GM12878 (cell line): ENCODE data around the gene SH3GL3. TPM values are rescaled to one million over a fixed set of nuclear protein-coding genes. Genes with fewer than 3 reads are reported as not detected.

ENCODE experiments used
- ATAC-seq: fragments of 200-7000 bp; cut with Tn5 transposase; 3 replicates; pipeline ENCODE4 v1.9.1; 2020; ENCODE audit warnings: mild to moderate bottlenecking, moderate library complexity
- BruUV-seq: library from RNA; stranded (reverse); fragments of 400-500 nt; replicated peaks from 2 replicates; lab custom pipeline; 2021; lab: Mats Ljungman, UMichigan
- CTCF ChIA-PET: fragments of 300-600 bp; sonication (Branson Sonifier 250); formaldehyde crosslinking; extraction: SDS; loops from one replicate; lab custom pipeline; 2021; ENCODE audit warnings: inconsistent platforms; lab: Yijun Ruan, JAX
- POLR2A ChIA-PET: fragments of 350-600 bp; formaldehyde crosslinking; extraction: SDS; loops from one replicate; lab custom pipeline; 2021; ENCODE audit warnings: inconsistent platforms; lab: Charles Lee
- RAD21 ChIA-PET: fragments of 300-600 bp; sonication (Branson Sonifier 250); formaldehyde crosslinking; loops from one replicate; lab custom pipeline; 2023; ENCODE audit warnings: antibody characterized with exemption; ENCODE audit not compliant: unreplicated experiment; lab: Charles Lee
- SMC1A ChIA-PET: fragments of 300-600 bp; sonication (Branson Sonifier 250); formaldehyde crosslinking; loops from one replicate; lab custom pipeline; 2023; ENCODE audit not compliant: unreplicated experiment, uncharacterized antibody; lab: Charles Lee
- DNase-seq: peaks from one replicate; pipeline ENCODE4 v3.0.0-alpha.2; 2011; ENCODE audit warnings: low read depth, low spot score
- FAIRE-seq: peaks from 3 replicates; lab custom pipeline; 2011; peaks lifted over from hg19 to GRCh38; lab: Jason Lieb, UNC
- H2AFZ ChIP-seq: 2 replicates; pipeline ENCODE4 v1.6.0; 2011; ENCODE audit warnings: low read depth, low read length, control low read depth; ENCODE audit not compliant: control insufficient read depth
- H3K27ac ChIP-seq: 2 replicates; pipeline ENCODE4 v1.5.1; 2011; ENCODE audit warnings: control low read depth; ENCODE audit not compliant: control insufficient read depth, insufficient read depth
- H3K27me3 ChIP-seq, 2 experiments: replicated peaks in 1 of 2; 2 replicates each; pipeline versions ENCODE4 v1.6.0 to v1.6.1; 2011; ENCODE audit warnings: low read length in 1 of 2; ENCODE audit not compliant: control insufficient read depth in 2 of 2, insufficient read depth in 2 of 2
- H3K36me3 ChIP-seq, 2 experiments: 2 replicates each; pipeline ENCODE4 v1.5.1; 2011; ENCODE audit warnings: low read length in 1 of 2; ENCODE audit not compliant: control insufficient read depth in 2 of 2, insufficient read depth in 2 of 2
- H3K4me1 ChIP-seq: 2 replicates; pipeline ENCODE4 v1.6.1; 2011; ENCODE audit warnings: mild to moderate bottlenecking, low read length, moderate library complexity, mixed read lengths; ENCODE audit not compliant: control insufficient read depth, insufficient read depth
- H3K4me2 ChIP-seq: 2 replicates; pipeline ENCODE4 v1.6.0; 2011; ENCODE audit warnings: control low read depth; ENCODE audit not compliant: control insufficient read depth, insufficient read depth
- H3K4me3 ChIP-seq: fragments of 200-600 bp; sonication (generic); 2 replicates; pipeline ENCODE4 v1.5.1; 2016
- H3K79me2 ChIP-seq: 2 replicates; pipeline ENCODE4 v1.6.0; 2011; ENCODE audit warnings: low read length; ENCODE audit not compliant: control insufficient read depth, insufficient read depth
- H3K9ac ChIP-seq: 2 replicates; pipeline ENCODE4 v1.8.0; 2011; ENCODE audit warnings: low read length, control low read depth, mixed read lengths; ENCODE audit not compliant: control insufficient read depth, insufficient read depth
- H3K9me3 ChIP-seq: replicated peaks from 3 replicates; pipeline ENCODE4 v1.5.1; 2011; ENCODE audit warnings: mild to moderate bottlenecking, low read length; ENCODE audit not compliant: control insufficient read depth, insufficient read depth
- H4K20me1 ChIP-seq: 2 replicates; pipeline ENCODE4 v1.6.0; 2011; ENCODE audit not compliant: control insufficient read depth, insufficient read depth
- BCL11A ChIP-seq: IDR thresholded peaks from 2 replicates; pipeline ENCODE4 v1.6.1; 2011; ENCODE audit warnings: low read depth, low read length
- CREM ChIP-seq: IDR thresholded peaks from 2 replicates; pipeline ENCODE4 v1.6.1; 2014; ENCODE audit warnings: antibody characterized with exemption, low read depth
- ELK1 ChIP-seq: IDR thresholded peaks from 2 replicates; pipeline ENCODE4 v1.6.1; 2012; ENCODE audit warnings: low read depth, low read length, improper control_type of control experiment
- FOXM1 ChIP-seq: IDR thresholded peaks from 2 replicates; pipeline ENCODE4 v1.6.1; 2012; ENCODE audit warnings: low read depth, mild to moderate bottlenecking, inconsistent platforms, low read length, moderate library complexity
- HDAC6 ChIP-seq: fragments of 200-600 bp; sonication (generic); IDR thresholded peaks from one replicate; pipeline ENCODE4 v1.8.0; 2017; ENCODE audit warnings: antibody characterized with exemption; ENCODE audit not compliant: unreplicated experiment
- NFIC ChIP-seq: IDR thresholded peaks from 2 replicates; pipeline ENCODE4 v1.6.1; 2012; ENCODE audit warnings: low read depth, mild to moderate bottlenecking, inconsistent platforms, low read length, moderate library complexity
- SMC3 ChIP-seq: IDR thresholded peaks from 2 replicates; pipeline ENCODE4 v1.6.1; 2011; ENCODE audit warnings: low read length, improper control_type of control experiment, borderline replicate concordance
- YBX1 ChIP-seq: fragments of 450-650 bp; IDR thresholded peaks from 2 replicates; pipeline ENCODE4 v1.6.1; 2016; ENCODE audit warnings: antibody characterized with exemption
- WGBS: methylation state at CpG from one replicate; pipeline ENCODE4 v1.1.6; 2016; ENCODE audit warnings: low lambda C conversion rate; ENCODE audit not compliant: insufficient replicate concordance, insufficient coverage; ENCODE audit errors: missing lambda C conversion rate; 5-methylcytosine and 5-hydroxymethylcytosine counted together
- in situ Hi-C: fragments of 300-500 bp; cut with MboI; formaldehyde crosslinking; loops from 9 replicates; pipeline ENCODE4 v1.14.3; 2018; ENCODE audit warnings: mixed read lengths
- intact Hi-C: fragments of 100-400 bp; cut with micrococcal nuclease; formaldehyde crosslinking; loops from one replicate; pipeline ENCODE4 v1.14.2; 2022; ENCODE audit not compliant: unreplicated experiment
- polyA plus RNA-seq, 11 experiments: library from polyadenylated mRNA; depleted of rRNA in 4 of 11; unstranded in 6 of 11; stranded (reverse) in 5 of 11; fragments of >200 nt; fragmentation: Nextera tagmentation in 4 of 11; fragmentation: Illumina TruSeq in 1 of 11; extraction: Ambion mirVana in 4 of 11; extraction: Trizol in 1 of 11; gene quantifications; 1 replicate in 1 of 11; 2 replicates in 10 of 11; pipeline versions ENCODE4 v1.2.1 to v1.2.3, GENCODE V29; 2011 to 2016; ENCODE audit warnings: inconsistent platforms in 2 of 11, missing spikeins in 2 of 11, low read depth in 1 of 11
- total RNA-seq, 4 experiments: library from RNA; depleted of rRNA in 3 of 4; stranded (reverse); fragments of >200 nt in 3 of 4; fragmentation: Illumina TruSeq in 1 of 4; extraction: Trizol in 1 of 4; gene quantifications; 2 replicates each; pipeline versions ENCODE4 v1.2.1 to v1.2.3, GENCODE V29; 2013 to 2021
- TF ChIP-seq, protein P1 (sequence below): IDR thresholded peaks from 2 replicates; pipeline ENCODE4 v1.6.1; 2011; ENCODE audit warnings: borderline replicate concordance, low read depth, mild to moderate bottlenecking, moderate library complexity, low read length; ENCODE audit not compliant: insufficient read depth, poor library complexity, severe bottlenecking
- TF ChIP-seq, protein P2 (sequence below): fragments of 450-650 bp; IDR thresholded peaks from 2 replicates; pipeline ENCODE4 v1.6.1; 2016; ENCODE audit warnings: mild to moderate bottlenecking
- TF ChIP-seq, protein P3 (sequence below): fragments of 450-650 bp; IDR thresholded peaks from 2 replicates; pipeline ENCODE4 v1.6.1; 2017; ENCODE audit warnings: antibody characterized with exemption, mild to moderate bottlenecking, moderate library complexity
- TF ChIP-seq, protein P4 (sequence below): fragments of 450-650 bp; IDR thresholded peaks from 2 replicates; pipeline ENCODE4 v1.6.1; 2016; ENCODE audit warnings: mild to moderate bottlenecking, moderate library complexity, borderline replicate concordance

Gene SH3GL3
- total and polyA plus RNA-seq, 10 of the 15 experiments (the other 5 are each of a cell fraction or from before 2014, with no cell fraction given): not detected

DNA sequence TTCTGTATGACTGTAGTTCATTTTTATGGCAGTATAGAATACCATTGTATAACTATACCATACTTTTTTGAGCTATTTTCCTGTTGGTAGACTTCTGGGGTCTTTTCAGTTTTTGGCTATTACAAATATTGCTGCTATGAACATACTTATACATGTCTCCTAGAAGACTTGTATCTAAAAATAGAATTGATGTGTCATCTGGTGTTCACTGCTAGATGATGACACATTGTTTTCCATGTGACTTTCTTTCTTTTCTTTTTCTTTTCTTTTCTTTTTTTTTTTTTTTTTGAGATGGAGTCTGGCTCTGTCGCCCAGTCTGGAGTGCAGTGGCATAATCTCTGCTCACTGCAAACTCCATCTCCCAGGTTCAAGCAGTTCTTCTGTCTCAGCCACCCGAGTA is 69.8 kb downstream of the SH3GL3 start:
- TF ChIP-seq FOXM1: no peak
- TF ChIP-seq YBX1: no peak
- TF ChIP-seq BCL11A: no peak
- TF ChIP-seq ELK1: no peak
- TF ChIP-seq HDAC6: no peak
- no peak for TF ChIP-seq NFIC
- TF ChIP-seq CREM: no peak
- TF ChIP-seq, protein P1, sequence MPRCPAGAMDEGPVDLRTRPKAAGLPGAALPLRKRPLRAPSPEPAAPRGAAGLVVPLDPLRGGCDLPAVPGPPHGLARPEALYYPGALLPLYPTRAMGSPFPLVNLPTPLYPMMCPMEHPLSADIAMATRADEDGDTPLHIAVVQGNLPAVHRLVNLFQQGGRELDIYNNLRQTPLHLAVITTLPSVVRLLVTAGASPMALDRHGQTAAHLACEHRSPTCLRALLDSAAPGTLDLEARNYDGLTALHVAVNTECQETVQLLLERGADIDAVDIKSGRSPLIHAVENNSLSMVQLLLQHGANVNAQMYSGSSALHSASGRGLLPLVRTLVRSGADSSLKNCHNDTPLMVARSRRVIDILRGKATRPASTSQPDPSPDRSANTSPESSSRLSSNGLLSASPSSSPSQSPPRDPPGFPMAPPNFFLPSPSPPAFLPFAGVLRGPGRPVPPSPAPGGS: no peak
- TF ChIP-seq, protein P2, sequence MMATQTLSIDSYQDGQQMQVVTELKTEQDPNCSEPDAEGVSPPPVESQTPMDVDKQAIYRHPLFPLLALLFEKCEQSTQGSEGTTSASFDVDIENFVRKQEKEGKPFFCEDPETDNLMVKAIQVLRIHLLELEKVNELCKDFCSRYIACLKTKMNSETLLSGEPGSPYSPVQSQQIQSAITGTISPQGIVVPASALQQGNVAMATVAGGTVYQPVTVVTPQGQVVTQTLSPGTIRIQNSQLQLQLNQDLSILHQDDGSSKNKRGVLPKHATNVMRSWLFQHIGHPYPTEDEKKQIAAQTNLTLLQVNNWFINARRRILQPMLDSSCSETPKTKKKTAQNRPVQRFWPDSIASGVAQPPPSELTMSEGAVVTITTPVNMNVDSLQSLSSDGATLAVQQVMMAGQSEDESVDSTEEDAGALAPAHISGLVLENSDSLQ: no peak
- TF ChIP-seq, protein P3, sequence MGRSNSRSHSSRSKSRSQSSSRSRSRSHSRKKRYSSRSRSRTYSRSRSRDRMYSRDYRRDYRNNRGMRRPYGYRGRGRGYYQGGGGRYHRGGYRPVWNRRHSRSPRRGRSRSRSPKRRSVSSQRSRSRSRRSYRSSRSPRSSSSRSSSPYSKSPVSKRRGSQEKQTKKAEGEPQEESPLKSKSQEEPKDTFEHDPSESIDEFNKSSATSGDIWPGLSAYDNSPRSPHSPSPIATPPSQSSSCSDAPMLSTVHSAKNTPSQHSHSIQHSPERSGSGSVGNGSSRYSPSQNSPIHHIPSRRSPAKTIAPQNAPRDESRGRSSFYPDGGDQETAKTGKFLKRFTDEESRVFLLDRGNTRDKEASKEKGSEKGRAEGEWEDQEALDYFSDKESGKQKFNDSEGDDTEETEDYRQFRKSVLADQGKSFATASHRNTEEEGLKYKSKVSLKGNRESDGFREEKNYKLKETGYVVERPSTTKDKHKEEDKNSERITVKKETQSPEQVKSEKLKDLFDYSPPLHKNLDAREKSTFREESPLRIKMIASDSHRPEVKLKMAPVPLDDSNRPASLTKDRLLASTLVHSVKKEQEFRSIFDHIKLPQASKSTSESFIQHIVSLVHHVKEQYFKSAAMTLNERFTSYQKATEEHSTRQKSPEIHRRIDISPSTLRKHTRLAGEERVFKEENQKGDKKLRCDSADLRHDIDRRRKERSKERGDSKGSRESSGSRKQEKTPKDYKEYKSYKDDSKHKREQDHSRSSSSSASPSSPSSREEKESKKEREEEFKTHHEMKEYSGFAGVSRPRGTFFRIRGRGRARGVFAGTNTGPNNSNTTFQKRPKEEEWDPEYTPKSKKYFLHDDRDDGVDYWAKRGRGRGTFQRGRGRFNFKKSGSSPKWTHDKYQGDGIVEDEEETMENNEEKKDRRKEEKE: no peak
- no peak for TF ChIP-seq SMC3
- TF ChIP-seq, protein P4, sequence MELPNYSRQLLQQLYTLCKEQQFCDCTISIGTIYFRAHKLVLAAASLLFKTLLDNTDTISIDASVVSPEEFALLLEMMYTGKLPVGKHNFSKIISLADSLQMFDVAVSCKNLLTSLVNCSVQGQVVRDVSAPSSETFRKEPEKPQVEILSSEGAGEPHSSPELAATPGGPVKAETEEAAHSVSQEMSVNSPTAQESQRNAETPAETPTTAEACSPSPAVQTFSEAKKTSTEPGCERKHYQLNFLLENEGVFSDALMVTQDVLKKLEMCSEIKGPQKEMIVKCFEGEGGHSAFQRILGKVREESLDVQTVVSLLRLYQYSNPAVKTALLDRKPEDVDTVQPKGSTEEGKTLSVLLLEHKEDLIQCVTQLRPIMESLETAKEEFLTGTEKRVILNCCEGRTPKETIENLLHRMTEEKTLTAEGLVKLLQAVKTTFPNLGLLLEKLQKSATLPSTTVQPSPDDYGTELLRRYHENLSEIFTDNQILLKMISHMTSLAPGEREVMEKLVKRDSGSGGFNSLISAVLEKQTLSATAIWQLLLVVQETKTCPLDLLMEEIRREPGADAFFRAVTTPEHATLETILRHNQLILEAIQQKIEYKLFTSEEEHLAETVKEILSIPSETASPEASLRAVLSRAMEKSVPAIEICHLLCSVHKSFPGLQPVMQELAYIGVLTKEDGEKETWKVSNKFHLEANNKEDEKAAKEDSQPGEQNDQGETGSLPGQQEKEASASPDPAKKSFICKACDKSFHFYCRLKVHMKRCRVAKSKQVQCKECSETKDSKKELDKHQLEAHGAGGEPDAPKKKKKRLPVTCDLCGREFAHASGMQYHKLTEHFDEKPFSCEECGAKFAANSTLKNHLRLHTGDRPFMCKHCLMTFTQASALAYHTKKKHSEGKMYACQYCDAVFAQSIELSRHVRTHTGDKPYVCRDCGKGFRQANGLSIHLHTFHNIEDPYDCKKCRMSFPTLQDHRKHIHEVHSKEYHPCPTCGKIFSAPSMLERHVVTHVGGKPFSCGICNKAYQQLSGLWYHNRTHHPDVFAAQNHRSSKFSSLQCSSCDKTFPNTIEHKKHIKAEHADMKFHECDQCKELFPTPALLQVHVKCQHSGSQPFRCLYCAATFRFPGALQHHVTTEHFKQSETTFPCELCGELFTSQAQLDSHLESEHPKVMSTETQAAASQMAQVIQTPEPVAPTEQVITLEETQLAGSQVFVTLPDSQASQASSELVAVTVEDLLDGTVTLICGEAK: no peak
- RAD21 ChIA-PET: no interaction called here

More for the DNA sequence above, 69.8 kb downstream of the SH3GL3 start:
- Histone ChIP-seq H3K9me3 (no peaks in the 10 kb centered on the region), H3K27ac (no peak overlapping the region), H3K9ac (no peak overlapping the region), H3K27me3 (peaks cover 0 to 2% of the 10 kb centered on the region in 2 experiments; a peak in 2 of 4 replicates), H3K4me2 (no peak overlapping the region), H3K4me3 (no peak overlapping the region), H3K4me1 (no peaks in the 10 kb centered on the region), H3K79me2 (no peaks in the 10 kb centered on the region), H4K20me1 (no peaks in the 10 kb centered on the region), H3K36me3 (no peaks in the 10 kb centered on the region), H2AFZ (no peak overlapping the region)
- 0% methylated on average over 1 of the region's 2 CpGs for WGBS
- FAIRE-seq (no peak), ATAC-seq (no peak), DNase-seq (no peak)
- intact Hi-C loops (no loop called here), in situ Hi-C loops (no loop called here)
- POLR2A ChIA-PET: no interaction called here
- SMC1A ChIA-PET: no interaction called here
- no TSS peak for BruUV-seq
- CTCF ChIA-PET: interaction anchor here (0.6 kb wide), 1 partner anchor 63 kb away, joined by 3 read pairs; no protein-coding TSS in a partner anchor
